DMS 273 treated with DMSO at 0.1 percent for 48 hours (cell line): ENCODE results near the gene CDC6.

Source experiments
- DNase-seq: peaks from one replicate; lab custom pipeline; 2025; lab: John Stamatoyannopoulos, UW

Gene CDC6

GRCh38 chr17:40352237-40352778 lies 64.6 kb downstream of the CDC6 start:
- no peak for DNase-seq

- no peak for DNase-seq
Observed at GRCh38 chr17:40352779-40353394, 65.2 kb downstream of the CDC6 start.
